VCaP (cell line): ENCODE results near the gene NARF.

Source experiments
- H3K27ac ChIP-seq: fragments of 450-650 bp; 2 replicates; pipeline ENCODE4 v1.5.1; 2017
- TF ChIP-seq, protein P1 (sequence below): fragments of 450-650 bp; conservative IDR thresholded peaks from 2 replicates; pipeline ENCODE4 v1.5.1; 2017; ENCODE audit warnings: mild to moderate bottlenecking, moderate library complexity

The NARF gene

DNA sequence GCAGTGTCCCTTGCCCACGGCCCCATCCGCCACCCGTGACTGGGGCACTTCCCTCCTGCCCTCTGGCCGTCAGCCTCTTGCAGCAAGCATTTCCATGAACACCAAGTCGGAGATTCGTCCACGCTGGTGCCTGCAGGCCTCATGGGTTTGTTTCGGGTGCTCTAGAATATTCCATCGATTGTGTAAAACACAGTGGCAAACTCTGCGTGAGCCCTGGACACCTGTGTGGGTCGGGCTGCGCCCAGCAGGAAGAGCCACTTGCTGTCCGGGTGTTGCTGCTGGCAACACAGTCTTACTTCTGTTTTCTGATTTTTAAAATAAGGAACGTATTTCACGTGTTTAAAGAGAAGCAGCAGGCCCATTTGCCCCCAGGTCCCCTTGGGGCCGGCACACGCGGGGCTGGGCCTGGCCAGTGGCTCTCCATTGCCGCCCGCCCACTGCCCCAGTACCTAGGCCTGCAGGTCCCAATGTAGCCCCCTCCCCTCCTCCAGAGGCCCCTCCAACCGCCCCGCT, 18.0 kb upstream of the NARF start:
- TF ChIP-seq, protein P1, sequence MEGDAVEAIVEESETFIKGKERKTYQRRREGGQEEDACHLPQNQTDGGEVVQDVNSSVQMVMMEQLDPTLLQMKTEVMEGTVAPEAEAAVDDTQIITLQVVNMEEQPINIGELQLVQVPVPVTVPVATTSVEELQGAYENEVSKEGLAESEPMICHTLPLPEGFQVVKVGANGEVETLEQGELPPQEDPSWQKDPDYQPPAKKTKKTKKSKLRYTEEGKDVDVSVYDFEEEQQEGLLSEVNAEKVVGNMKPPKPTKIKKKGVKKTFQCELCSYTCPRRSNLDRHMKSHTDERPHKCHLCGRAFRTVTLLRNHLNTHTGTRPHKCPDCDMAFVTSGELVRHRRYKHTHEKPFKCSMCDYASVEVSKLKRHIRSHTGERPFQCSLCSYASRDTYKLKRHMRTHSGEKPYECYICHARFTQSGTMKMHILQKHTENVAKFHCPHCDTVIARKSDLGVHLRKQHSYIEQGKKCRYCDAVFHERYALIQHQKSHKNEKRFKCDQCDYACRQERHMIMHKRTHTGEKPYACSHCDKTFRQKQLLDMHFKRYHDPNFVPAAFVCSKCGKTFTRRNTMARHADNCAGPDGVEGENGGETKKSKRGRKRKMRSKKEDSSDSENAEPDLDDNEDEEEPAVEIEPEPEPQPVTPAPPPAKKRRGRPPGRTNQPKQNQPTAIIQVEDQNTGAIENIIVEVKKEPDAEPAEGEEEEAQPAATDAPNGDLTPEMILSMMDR = no peak
- no peak overlapping the region for H3K27ac ChIP-seq

DNA sequence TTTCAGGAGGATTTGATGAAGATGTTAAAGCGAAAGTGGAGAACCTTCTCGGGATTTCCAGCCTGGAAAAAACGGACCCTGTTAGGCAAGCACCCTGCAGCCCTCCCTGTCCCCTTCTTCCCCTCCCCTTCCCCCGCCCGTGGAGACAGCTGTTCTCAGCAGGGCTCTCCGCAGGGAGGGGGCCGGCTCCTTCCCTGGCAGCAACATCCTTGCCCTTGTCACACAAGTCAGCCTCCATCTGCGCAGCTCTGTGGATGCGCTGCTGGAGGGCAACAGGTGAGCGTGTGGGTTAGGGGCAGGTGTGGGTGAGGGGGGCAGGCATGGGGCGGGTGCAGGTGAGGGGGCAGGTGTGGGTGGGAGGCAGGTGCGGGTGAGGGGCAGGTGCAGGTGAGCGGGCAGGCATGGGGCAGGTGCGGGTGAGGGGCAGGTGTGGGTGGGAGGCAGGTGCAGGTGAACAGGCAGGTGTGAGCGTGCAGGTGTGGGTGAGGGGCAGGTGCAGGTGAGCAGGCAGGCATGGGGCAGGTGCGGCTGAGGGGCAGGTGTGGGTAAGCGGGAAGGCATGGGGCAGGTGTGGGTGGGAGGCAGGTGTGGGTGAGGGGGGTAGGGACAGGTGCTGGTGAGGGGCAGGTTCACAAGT, 17.4 kb upstream of the NARF start:
- TF ChIP-seq, protein P1 = no peak
- H3K27ac ChIP-seq = no peak overlapping the region

DNA sequence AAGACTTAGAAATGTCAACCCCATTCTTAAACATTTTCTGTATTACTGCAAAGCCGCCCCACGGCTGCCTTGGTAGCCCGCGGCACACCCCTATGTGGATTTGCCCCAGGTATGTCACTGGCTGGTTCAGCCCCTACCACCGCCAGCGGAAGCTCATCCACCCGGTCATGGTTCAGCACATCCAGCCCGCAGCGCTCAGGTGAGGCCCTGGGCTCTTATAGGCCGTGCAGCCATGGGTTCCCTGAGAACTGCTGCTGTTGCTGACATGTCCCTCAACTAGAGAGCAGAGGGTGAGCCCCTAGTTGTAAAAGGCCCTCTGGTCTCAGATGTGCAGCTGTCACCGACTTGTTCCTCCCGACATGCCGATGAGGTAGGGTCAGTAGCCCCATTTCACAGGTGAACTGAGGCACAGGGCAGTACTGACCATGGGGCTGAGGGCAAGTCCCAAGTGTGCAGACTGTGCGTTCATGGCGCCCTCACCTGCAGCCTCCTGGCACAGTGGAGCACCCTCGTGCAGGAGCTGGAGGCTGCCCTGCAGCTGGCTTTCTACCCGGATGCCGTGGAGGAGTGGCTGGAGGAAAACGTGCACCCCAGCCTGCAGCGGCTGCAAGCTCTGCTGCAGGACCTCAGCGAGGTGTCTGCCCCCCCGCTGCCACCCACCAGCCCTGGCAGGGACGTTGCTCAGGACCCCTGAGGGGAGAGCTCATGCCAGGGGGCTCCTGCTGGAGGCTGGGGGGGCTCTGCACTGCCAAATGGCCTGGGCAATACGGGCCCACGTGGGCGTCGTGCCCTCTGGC, 16.7 kb upstream of the NARF start:
- no peak overlapping the region for H3K27ac ChIP-seq
- TF ChIP-seq, protein P1 = no peak

DNA sequence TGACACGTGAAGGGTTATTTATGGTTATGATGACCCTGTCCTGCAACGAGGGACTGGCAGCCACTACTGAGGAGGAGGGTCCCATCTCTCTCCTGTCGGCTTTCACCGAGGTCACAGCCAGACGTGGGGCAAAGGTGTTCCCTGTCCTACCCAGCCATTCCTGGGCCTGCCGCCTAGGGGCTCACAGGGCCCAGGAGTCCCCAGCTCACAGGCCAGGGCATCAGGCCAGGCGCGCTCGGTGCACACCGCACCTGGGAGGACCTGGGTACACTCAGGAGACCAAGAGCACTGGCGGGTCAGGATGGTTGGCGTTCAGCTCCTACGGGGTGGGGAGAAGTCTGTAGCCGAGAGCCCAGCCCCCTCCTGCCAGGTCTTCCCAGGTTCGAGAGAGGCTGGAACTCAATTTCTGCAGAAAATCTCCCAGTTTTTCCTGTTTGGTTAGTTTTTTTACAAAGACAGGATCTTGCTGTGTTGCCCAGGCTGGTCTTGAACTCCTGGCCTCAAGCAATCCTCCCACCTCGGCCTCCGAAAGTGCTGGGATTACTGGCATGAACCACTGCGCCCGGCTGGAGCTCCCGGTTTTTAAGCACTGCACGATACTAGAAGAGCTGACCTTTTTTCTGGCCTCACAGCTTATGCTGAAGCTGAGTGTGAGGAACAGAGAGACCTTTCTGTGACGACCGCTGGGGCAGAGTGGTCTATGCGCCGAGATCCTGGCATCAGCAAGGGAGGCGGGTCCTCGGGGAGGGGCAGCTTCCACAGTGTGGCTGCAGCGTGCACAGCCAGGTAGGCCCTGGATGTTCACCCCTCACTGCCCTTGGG, 15.7 kb upstream of the NARF start:
- no peak overlapping the region for H3K27ac ChIP-seq
- TF ChIP-seq, protein P1 = no peak

DNA sequence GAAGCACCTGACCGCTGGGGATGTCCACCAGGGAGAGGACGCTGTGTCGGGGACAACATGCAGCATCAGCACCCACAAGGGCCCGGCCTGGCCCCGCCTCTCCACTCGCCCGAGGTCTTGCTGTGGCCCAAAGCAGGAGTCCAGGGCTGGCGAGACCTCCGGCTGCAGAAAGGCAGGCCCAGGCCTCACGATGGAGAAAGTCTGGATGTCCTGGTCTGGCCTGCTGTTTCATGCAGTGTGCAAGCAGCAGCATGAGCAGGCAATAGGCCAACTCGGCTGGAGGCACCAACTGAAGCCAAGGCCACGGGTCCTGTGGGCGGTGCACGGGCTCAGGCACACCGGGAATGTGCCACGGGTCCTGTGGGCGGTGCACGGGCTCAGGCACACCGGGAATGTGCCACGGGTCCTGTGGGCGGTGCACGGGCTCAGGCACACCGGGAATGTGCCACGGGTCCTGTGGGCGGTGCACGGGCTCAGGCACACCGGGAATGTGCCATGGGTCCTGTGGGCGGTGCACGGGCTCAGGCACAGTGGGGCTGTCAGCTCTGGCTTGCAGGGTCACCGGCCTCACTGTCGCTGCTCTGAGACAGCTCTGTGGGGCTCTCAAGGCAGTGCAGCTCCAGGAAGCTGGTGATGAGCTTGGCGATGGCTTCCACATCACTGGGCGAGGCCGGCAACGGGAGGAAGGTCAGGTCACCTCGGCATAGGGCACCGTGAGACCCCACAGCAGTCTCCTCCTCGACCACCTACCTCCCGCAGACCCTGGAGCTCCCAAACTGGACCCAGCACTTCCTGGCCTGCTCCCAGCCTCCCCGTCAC, 14.9 kb upstream of the NARF start:
- no peak overlapping the region for H3K27ac ChIP-seq
- TF ChIP-seq, protein P1 = no peak

DNA sequence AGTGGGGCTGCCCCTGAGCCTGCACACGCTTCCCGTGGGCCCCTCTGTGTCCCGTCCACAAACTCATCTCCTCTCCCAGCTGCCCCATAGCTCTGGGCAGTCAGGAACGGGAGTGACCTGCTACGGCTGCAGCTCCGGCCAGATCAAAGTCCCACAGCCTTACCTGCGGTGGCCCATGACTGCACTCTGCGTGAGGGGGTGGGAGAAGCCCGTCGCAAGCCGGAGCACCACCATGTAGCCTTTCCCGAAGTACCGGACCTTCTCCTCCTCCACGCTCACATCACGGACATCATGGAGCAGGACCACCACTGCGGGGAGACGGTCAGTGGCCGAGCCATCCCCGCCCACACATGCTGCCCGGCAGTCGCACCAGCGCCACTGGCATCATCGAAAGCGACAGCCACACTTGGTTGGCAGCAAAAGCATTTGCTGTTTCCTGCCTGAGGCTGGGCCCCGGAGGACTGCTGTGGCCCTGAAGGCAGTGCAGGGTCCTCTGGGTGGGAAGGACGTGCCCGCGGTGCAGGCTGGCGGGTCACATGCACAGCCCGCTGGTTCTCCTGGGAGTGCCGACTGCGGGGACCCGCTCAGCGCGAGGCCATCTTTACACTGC, 14.2 kb upstream of the NARF start:
- TF ChIP-seq, protein P1 = no peak
- no peak overlapping the region for H3K27ac ChIP-seq
